Spleen (tissue), 11 donors: ENCODE data around the gene IZUMO2. TPM values are rescaled to one million over a fixed set of nuclear protein-coding genes. Genes with fewer than 3 reads are reported as not detected.

Experiments used
- DNase-seq: peaks from one replicate; pipeline ENCODE4 v3.0.0-alpha.2; 2020
- H3K27ac ChIP-seq, 8 donors: fragments of 200-600 bp; sonication (generic) in 7 of 8; 1 replicate in 4 of 8; 2 replicates in 4 of 8; pipeline versions ENCODE4 v1.5.0 to v1.8.0; 2016 to 2021; ENCODE audit warnings: inconsistent platforms in 4 of 8, mild to moderate bottlenecking in 4 of 8, moderate library complexity in 1 of 8
- H3K27me3 ChIP-seq, 7 donors: fragments of 200-600 bp; sonication (generic) in 6 of 7; replicated peaks in 1 of 7; 1 replicate in 4 of 7; 2 replicates in 3 of 7; pipeline versions ENCODE4 v1.5.0 to v1.8.0; 2016 to 2021; ENCODE audit warnings: inconsistent platforms in 3 of 7, mild to moderate bottlenecking in 1 of 7
- H3K36me3 ChIP-seq, 6 donors: fragments of 200-600 bp; sonication (generic) in 5 of 6; 1 replicate in 4 of 6; 2 replicates in 2 of 6; pipeline versions ENCODE4 v1.5.0 to v1.8.0; 2016 to 2021; ENCODE audit warnings: inconsistent platforms in 2 of 6
- H3K4me1 ChIP-seq, 6 donors: fragments of 200-600 bp; sonication (generic) in 5 of 6; 1 replicate in 3 of 6; 2 replicates in 3 of 6; pipeline versions ENCODE4 v1.5.0 to v1.8.0; 2016 to 2021; ENCODE audit warnings: inconsistent platforms in 3 of 6
- H3K4me3 ChIP-seq, 8 donors: fragments of 200-600 bp; sonication (generic) in 7 of 8; 1 replicate in 4 of 8; 2 replicates in 4 of 8; pipeline versions ENCODE4 v1.5.0 to v1.8.0; 2016 to 2021; ENCODE audit warnings: inconsistent platforms in 4 of 8, mild to moderate bottlenecking in 4 of 8, moderate library complexity in 2 of 8
- H3K9me3 ChIP-seq, 8 donors: fragments of 200-600 bp; sonication (generic) in 7 of 8; 1 replicate in 4 of 8; 2 replicates in 4 of 8; pipeline versions ENCODE4 v1.5.0 to v1.8.0; 2016 to 2021; ENCODE audit warnings: inconsistent platforms in 4 of 8
- CTCF ChIP-seq, 11 experiments: fragments of 200-600 bp in 7 of 11; fragments of 450-650 bp in 4 of 11; sonication (generic) in 4 of 11; IDR thresholded peaks in 8 of 11; conservative IDR thresholded peaks in 3 of 11; 1 replicate in 7 of 11; 2 replicates in 4 of 11; pipeline versions ENCODE4 v1.4.0 to v1.8.0; 2016 to 2021; ENCODE audit warnings: antibody characterized with exemption in 11 of 11, inconsistent platforms in 4 of 11, mild to moderate bottlenecking in 1 of 11
- POLR2A ChIP-seq, 3 donors: fragments of 450-650 bp; IDR thresholded peaks; one replicate each; pipeline ENCODE4 v1.5.1; 2017; ENCODE audit warnings: antibody characterized with exemption in 3 of 3, mild to moderate bottlenecking in 1 of 3
- POLR2AphosphoS5 ChIP-seq, 3 donors: sonication (generic); formaldehyde crosslinking; IDR thresholded peaks; one replicate each; pipeline ENCODE4 v1.5.1; 2017; ENCODE audit warnings: antibody characterized with exemption in 3 of 3
- WGBS, 5 donors: extraction: QIAGEN DNeasy Blood & Tissue Kit in 3 of 5; methylation state at CpG; one replicate each; pipeline versions ENCODE4 v1.1.5 to v1.1.7; 2013 to 2018; 5-methylcytosine and 5-hydroxymethylcytosine counted together
- intact Hi-C: fragments of 100-400 bp; cut with DNase I; formaldehyde crosslinking; loops from one replicate; pipeline ENCODE4 v1.15.0; 2023; ENCODE audit warnings: low total_unique reads
- polyA plus RNA-seq, 3 donors: library from polyadenylated mRNA; stranded (reverse); fragments of 200-250 nt; gene quantifications; one replicate each; pipeline ENCODE4 v1.2.1, GENCODE V29; 2013
- total RNA-seq, 7 donors: library from RNA; depleted of rRNA in 3 of 7; stranded (reverse); fragments of >200 nt in 3 of 7; fragmentation: NEBNext Ultra II Directional in 4 of 7; extraction: Animal tissue kit (Norgen Biotek cat#: 25700) in 4 of 7; gene quantifications; one replicate each; pipeline versions ENCODE4 v1.1.0 to v1.2.1, GENCODE V29; 2016 to 2021
- donor health status: healthy with polysubstance abuse.
- donor health status: DM: no; HTN: no; CAD: no; lungs with moderate emphysema.
- donor health status: DM: no; HTN: no; CAD: no.
- donor health status: Bipolar disorder and iron deficiency.
- donor health status: healthy.
- donor health status: DM: no; HTN: no; CAD: no.
- donor health status: DM: yes; HTN: yes; CAD: no.

Gene IZUMO2
- total and polyA plus RNA-seq, 10 donors: not detected

GRCh38 chr19:50187937-50188336 is 24.9 kb upstream of the IZUMO2 start:
- WGBS, 5 donors: 82 to 89% (median 84%) methylated on average over 11 to 13 of the region's 13 CpGs
- no peaks in the 10 kb centered on the region for H3K4me1 ChIP-seq
- DNase-seq: no peak
- no peak overlapping the region for H3K4me3 ChIP-seq
- TF ChIP-seq POLR2A (IDR thresholded peaks at IDR 0.05) (no peak), CTCF (IDR thresholded peaks at IDR 0.05 in 8 of 11, conservative IDR thresholded peaks at IDR 0.05 in 3 of 11) (no peak), POLR2AphosphoS5 (IDR thresholded peaks at IDR 0.05) (no peak)
- H3K36me3 ChIP-seq: no peaks in the 10 kb centered on the region
- H3K9me3 ChIP-seq: peaks cover 0 to 16% (median 0%) of the 10 kb centered on the region in 8 donors
- no peak overlapping the region for H3K27ac ChIP-seq
- H3K27me3 ChIP-seq: peaks cover 0 to 27% (median 0%) of the 10 kb centered on the region in 7 donors
- intact Hi-C loops: no loop called here

DNA sequence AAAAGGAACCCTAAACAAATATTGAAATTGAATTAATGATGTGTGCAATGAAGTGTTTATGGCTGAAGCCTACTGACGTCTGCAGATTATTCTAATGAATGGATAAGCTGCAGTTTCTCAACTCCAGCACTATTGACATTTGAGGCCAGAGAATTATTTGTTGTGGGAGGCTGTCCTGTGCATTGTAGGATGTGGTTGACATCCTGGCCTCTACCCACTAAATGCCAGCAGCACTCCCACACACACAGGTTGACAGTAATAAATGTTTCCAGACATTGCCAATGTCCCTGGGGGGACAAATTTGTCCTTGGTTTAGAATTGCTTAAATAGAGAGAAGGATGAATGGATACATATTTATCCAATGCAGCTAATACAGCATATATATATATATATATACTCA is 21.1 kb upstream of the IZUMO2 start:
- Histone ChIP-seq H3K9me3 (peaks cover 0 to 24% (median 0%) of the 10 kb centered on the region in 8 donors), H3K27ac (no peak overlapping the region), H3K36me3 (no peaks in the 10 kb centered on the region), H3K27me3 (peaks cover 0 to 44% (median 0%) of the 10 kb centered on the region in 7 donors), H3K4me1 (no peaks in the 10 kb centered on the region), H3K4me3 (no peak overlapping the region)
- intact Hi-C loops: no loop called here
- WGBS, 5 donors: 22 to 51% (median 45%) methylated on average over 1 of the region's 1 CpG
- no peak for DNase-seq
- TF ChIP-seq POLR2A (IDR thresholded peaks at IDR 0.05) (no peak), CTCF (IDR thresholded peaks at IDR 0.05 in 8 of 11, conservative IDR thresholded peaks at IDR 0.05 in 3 of 11) (no peak), POLR2AphosphoS5 (IDR thresholded peaks at IDR 0.05) (no peak)

DNA sequence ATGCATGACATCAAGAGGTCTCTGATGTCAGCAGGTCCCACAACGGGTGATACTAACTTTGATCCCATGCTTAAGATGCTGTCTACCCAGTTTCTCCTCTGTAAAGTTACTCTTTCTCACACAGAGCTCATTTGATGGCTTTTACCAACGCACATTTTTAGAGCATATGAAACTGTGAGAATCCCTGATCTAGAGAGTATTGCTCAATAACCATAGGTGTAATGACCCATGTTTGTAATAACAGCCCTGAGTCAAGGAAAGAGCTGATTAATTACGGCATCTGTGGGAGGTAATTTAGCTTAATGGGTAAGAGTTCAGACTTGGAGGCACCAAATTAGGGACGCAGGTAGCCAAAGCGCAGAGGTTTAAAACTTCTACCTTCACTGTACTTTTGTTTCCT is 18.0 kb upstream of the IZUMO2 start:
- TF ChIP-seq CTCF (IDR thresholded peaks at IDR 0.05 in 8 of 11, conservative IDR thresholded peaks at IDR 0.05 in 3 of 11): no peak
- no peak for TF ChIP-seq POLR2AphosphoS5 (IDR thresholded peaks at IDR 0.05)
- no peak for TF ChIP-seq POLR2A (IDR thresholded peaks at IDR 0.05)
- Histone ChIP-seq H3K27me3 (peaks cover 0 to 45% (median 0%) of the 10 kb centered on the region in 7 donors), H3K4me1 (no peaks in the 10 kb centered on the region), H3K27ac (no peak overlapping the region), H3K9me3 (peaks cover 0 to 23% (median under 1%) of the 10 kb centered on the region in 8 donors), H3K36me3 (no peaks in the 10 kb centered on the region), H3K4me3 (no peak overlapping the region)
- intact Hi-C loops: no loop called here
- 80 to 88% (median 83%) methylated on average over 5 of the region's 5 CpGs for WGBS, 5 donors
- no peak for DNase-seq

- Histone ChIP-seq H3K9me3 (peaks cover 0 to 18% (median 2%) of the 10 kb centered on the region in 8 donors), H3K27ac (no peak overlapping the region), H3K4me1 (no peaks in the 10 kb centered on the region), H3K27me3 (peaks cover 0 to 43% (median 0%) of the 10 kb centered on the region in 7 donors), H3K36me3 (no peaks in the 10 kb centered on the region), H3K4me3 (no peak overlapping the region)
- 56 to 65% (median 63%) methylated on average over 9 of the region's 9 CpGs for WGBS, 5 donors
- TF ChIP-seq POLR2AphosphoS5 (IDR thresholded peaks at IDR 0.05) (no peak), CTCF (IDR thresholded peaks at IDR 0.05 in 8 of 11, conservative IDR thresholded peaks at IDR 0.05 in 3 of 11) (no peak), POLR2A (IDR thresholded peaks at IDR 0.05) (no peak)
- intact Hi-C loops: no loop called here
- no peak for DNase-seq
Observed at GRCh38 chr19:50178859-50179537, 15.9 kb upstream of the IZUMO2 start.
